K562 (cell line): ENCODE results near the gene MBL2. TPM values are rescaled to one million over a fixed set of nuclear protein-coding genes. Genes with fewer than 3 reads are reported as not detected.

ENCODE experiments used
- CXXC5 ChIP-seq: fragments of 250-450 bp; sonication (Bioruptor Pico); IDR thresholded peaks from 2 replicates; pipeline ENCODE4 v1.8.0; 2022; ENCODE audit warnings: inconsistent platforms, mild to moderate bottlenecking, moderate library complexity
- NCOA1 ChIP-seq: fragments of 450-650 bp; IDR thresholded peaks from 2 replicates; pipeline ENCODE4 v1.6.1; 2016; ENCODE audit warnings: low read depth
- ZNF165 ChIP-seq: fragments of 250-450 bp; sonication (Bioruptor Pico); IDR thresholded peaks from 2 replicates; pipeline ENCODE4 v1.4.0; 2020; ENCODE audit warnings: borderline replicate concordance
- polyA plus RNA-seq, 8 experiments: library from polyadenylated mRNA; depleted of rRNA in 4 of 8; stranded (reverse) in 5 of 8; unstranded in 3 of 8; fragments of >200 nt; fragmentation: Nextera tagmentation in 2 of 8; fragmentation: Illumina TruSeq in 1 of 8; extraction: Ambion mirVana in 2 of 8; extraction: Trizol in 1 of 8; gene quantifications; 2 replicates each; pipeline versions ENCODE4 v1.2.1 to v1.2.3, GENCODE V29; 2011 to 2014; ENCODE audit warnings: inconsistent platforms in 1 of 8, missing spikeins in 1 of 8
- total RNA-seq, 7 experiments: library from RNA; depleted of rRNA in 6 of 7; stranded (reverse); fragments of >200 nt in 6 of 7; fragmentation: Illumina TruSeq in 2 of 7; extraction: Trizol in 2 of 7; gene quantifications; 2 replicates each; pipeline versions ENCODE4 v1.2.1 to v1.2.3, GENCODE V29; 2011 to 2021; ENCODE audit warnings: low replicate concordance in 1 of 7
- TF ChIP-seq, protein P1 (sequence below), 2 experiments: fragments of 450-650 bp; conservative IDR thresholded peaks; 2 replicates each; pipeline ENCODE4 v1.6.1; 2017; ENCODE audit warnings: mild to moderate bottlenecking in 2 of 2, moderate library complexity in 2 of 2
- TF ChIP-seq, protein P2 (sequence below): fragments of 450-650 bp; IDR thresholded peaks from 2 replicates; pipeline ENCODE4 v1.6.1; 2016
- TF ChIP-seq, protein P3 (sequence below): fragments of 450-650 bp; IDR thresholded peaks from one replicate; pipeline ENCODE4 v1.6.1; 2018; ENCODE audit warnings: mild to moderate bottlenecking, moderate library complexity; ENCODE audit not compliant: partially characterized antibody

MBL2 gene
- total and polyA plus RNA-seq, 9 of the 15 experiments (the other 6 are each of a cell fraction or from before 2014, with no cell fraction given): not detected

DNA sequence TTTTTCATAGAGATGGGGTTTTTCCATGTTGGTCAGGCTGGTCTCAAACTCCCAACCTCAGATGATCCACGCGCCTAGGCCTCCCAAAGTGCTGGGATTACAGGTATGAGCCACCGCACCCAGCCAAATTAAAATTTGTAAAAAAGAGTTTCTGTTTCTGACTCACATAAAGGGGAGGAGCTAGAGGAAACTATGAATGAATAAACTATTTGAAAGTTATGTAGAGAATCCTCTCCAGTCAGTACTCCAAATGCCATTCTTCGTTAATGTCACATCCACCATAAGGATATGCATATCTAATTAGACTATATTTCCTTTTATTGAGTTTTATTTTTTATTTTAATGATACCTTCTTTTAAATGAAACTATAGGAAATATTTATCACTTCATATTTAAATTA is 52.6 kb downstream of the MBL2 start (continued):
- TF ChIP-seq, protein P1, sequence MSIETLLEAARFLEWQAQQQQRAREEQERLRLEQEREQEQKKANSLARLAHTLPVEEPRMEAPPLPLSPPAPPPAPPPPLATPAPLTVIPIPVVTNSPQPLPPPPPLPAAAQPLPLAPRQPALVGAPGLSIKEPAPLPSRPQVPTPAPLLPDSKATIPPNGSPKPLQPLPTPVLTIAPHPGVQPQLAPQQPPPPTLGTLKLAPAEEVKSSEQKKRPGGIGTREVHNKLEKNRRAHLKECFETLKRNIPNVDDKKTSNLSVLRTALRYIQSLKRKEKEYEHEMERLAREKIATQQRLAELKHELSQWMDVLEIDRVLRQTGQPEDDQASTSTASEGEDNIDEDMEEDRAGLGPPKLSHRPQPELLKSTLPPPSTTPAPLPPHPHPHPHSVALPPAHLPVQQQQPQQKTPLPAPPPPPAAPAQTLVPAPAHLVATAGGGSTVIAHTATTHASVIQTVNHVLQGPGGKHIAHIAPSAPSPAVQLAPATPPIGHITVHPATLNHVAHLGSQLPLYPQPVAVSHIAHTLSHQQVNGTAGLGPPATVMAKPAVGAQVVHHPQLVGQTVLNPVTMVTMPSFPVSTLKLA (conservative IDR thresholded peaks at IDR 0.05): no peak
- TF ChIP-seq NCOA1 (no peak), ZNF165 (CRISPR knock-in tag) (no peak), CXXC5 (CRISPR knock-in tag) (no peak)
- TF ChIP-seq, protein P2, sequence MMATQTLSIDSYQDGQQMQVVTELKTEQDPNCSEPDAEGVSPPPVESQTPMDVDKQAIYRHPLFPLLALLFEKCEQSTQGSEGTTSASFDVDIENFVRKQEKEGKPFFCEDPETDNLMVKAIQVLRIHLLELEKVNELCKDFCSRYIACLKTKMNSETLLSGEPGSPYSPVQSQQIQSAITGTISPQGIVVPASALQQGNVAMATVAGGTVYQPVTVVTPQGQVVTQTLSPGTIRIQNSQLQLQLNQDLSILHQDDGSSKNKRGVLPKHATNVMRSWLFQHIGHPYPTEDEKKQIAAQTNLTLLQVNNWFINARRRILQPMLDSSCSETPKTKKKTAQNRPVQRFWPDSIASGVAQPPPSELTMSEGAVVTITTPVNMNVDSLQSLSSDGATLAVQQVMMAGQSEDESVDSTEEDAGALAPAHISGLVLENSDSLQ: no peak
- TF ChIP-seq, protein P3, sequence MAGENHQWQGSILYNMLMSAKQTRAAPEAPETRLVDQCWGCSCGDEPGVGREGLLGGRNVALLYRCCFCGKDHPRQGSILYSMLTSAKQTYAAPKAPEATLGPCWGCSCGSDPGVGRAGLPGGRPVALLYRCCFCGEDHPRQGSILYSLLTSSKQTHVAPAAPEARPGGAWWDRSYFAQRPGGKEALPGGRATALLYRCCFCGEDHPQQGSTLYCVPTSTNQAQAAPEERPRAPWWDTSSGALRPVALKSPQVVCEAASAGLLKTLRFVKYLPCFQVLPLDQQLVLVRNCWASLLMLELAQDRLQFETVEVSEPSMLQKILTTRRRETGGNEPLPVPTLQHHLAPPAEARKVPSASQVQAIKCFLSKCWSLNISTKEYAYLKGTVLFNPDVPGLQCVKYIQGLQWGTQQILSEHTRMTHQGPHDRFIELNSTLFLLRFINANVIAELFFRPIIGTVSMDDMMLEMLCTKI: no peak
